Stimulated activated CD4-positive, alpha-beta T cell treated with anti-CD3 and anti-CD28 coated beads, Interleukin-4, amount 100 ng/mL, for 4 hours (primary cell): Measurements from ENCODE around the gene GAS2.
A peak's percentile ranks its signal among the peaks of the same experiment; 100 is the strongest.

Experiments used
- DNase-seq, 2 experiments: peaks; one replicate each; pipeline ENCODE4 v3.0.0-alpha.2; 2020

The GAS2 gene

DNA sequence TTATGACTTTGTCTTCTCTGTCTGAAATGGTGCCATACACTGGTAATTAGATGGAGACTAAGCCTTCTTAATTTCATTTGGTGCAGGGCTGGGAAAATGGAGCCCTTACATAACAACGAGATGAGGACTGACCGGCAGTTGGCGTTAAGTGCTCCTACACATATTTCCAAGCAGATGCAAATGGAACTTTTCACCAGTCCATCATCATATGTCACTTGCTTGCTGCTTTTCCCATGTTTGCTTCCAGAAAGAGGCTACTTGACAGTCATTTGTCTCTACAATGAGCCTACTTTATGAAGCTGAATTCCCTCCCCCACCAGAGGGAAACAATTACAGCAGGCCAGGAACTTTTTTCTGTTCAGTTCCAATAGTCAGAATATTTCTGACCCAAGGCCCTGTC, 130.6 kb downstream of the GAS2 start:
- no peak for DNase-seq

DNA sequence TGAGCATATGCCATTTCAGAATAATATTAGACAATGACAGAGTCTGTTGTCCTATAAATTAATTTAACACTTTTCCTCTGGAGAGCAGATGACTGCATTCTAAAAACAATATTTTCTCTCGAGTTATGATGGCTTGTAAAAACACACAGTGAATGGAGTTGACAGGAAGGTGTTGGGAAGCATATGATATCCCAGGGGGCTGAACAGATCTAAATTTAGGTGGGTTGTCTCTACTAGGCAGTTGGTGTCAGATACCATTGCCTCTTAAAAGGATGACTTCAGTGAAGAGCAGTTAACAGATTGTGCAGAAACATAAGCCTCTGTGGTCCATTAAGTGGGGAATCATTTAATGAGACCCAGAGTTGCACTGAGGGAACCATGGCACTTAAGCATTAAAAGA, 132.5 kb downstream of the GAS2 start:
- no peak for DNase-seq

DNA sequence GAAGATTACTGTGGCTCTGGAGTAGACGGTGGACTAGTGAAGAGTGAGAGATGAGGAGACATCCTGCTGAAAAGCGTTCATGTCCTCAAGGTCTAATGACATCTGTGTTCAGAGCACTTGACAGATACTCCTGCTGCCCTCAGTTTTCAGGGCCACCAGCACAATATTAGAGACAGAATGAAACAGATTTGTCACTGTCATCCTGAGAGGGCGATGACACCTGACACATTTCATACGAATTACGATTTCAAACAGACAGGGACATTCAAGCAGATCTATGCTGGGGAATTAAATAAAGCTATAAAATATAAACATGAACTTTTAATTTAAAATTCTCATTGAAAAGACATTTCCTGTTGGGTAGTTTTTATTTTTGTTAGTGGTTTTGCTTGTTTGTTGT, 134.1 kb downstream of the GAS2 start:
- DNase-seq, result no peak

DNA sequence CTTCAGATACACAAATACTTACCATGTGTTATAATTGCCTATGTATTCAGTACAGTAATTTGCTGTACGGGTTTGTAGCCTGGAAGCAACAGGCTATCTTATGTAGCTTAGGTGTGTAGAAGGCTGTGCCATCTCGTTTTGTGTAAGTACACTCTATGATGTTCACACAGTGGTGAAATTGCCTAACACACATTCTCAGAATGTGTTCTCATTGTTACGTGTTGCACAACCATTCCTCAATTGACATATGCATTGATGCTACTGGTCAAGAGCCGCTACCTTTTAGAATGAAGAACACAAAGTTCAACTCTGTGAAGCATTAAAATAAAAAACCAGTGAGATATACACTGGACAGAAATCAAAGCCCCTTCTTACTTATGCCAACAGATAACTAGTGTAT, 136.4 kb downstream of the GAS2 start:
- no peak for DNase-seq

DNA sequence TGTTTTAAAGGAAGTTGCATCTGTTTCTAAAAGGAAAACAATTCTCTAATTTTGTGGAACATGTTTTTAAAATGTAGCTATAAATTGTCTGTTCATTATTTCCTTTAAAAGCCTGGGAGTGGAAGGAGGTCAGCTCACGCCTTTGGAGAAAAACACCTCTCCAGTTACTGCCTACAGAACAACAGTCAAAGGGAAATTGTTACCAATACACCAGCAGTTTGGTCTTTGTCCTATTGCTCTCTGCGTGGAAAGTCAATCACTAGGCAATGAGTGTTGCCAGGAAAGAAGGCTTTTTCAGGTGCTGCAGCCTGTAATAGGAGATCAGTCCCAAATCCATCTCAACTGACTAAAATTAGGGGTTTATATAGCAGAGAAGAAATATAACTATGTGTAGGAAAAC, 141.0 kb downstream of the GAS2 start:
- DNase-seq, result no peak

DNA sequence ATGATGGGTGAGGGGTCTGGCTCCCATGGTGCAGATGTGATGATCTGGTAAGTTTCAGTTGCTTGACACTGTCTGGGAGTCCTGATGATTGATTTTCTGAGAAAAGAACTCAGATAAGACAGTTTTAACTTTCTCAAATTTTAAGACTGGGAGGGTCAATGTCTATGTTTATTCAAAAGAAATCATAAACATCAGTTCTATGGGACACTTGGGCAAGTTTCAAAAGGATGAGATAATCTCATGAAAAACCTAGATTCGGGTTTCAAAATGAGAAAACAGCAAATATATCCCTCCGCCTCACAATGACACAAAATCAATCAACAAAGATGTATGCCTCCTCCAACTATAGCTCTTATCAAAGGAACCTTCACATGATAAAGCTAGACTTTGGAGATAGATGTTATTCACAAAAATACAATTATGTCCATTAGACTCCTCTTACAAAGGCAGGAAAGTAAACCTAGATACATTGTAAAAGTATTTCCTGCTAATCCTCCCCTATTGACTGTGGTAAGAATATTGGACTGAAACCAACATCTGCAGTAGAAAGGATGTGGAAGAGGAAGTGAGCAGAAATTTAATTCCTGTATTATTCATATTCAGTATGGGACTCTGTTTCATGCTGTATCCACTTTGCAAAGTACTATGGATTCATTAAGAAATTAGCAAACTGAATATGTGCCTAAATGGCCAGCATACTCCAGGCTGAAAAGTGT, 141.6 kb downstream of the GAS2 start:
- DNase-seq, result no peak

DNA sequence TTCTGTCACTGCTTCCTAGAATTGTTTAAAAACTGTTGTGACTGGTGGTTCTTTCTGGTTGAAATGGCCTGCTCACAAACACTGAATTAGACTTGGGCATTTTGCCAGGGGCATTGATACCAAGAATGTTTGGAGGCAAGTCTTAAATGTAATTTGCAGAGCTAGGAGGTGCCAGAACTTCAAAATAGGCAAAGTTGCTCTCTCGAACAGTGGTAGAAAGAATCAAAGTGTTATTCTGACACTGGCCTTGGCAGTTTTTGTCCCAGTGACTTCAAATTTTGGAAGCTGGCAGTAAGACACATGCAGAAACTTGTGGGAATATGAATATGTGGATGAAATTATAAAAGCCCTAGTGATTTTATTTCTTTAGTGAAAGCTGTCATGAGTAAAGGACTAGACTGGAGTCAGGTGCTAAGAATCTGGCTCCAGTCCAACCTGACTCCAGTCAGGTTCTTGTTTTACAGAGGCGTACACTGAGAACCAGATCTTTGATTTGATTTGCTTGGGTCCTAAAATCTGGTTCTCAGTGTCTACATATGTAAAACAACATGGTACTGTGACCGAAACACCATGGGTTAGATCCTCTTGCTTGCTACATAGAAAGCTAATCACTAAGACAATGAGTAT, 142.3 kb downstream of the GAS2 start:
- no peak for DNase-seq

DNA sequence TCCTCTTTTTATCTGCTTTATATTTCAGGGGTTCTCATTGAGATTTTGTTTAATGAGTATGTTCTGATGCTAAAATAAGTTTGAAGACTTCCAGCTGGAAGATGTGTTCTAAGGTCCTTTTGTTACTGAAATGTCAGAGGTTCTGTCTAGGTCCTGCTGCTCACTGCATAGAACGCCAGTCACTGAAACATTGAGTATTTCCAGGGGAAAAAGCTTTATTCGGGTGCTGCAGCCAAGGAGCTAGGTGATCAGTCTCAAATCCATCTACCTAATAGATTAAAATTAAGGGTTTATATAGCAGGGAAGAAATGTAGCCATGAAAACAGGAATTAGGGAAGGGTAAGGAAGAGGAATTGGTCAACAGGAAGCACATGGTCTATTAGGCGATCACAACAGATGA, 143.5 kb downstream of the GAS2 start:
- DNase-seq, result no peak

DNA sequence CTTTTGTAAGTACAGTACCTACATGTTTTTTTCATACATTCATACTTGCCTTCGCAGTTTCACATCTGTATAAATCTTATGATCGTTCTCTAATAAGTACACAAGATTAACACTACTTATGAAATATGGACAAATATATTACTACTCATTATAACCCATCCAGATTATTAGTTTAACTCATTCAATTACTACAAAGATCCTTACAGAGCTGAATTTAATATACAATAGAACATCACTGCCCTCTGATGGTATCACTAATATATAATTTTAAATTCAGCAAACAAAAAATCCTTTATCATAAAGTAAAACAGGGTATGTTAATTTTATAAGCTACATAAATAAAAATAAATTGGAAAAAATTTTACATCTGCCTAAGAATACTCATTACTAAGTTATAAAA, 155.8 kb downstream of the GAS2 start:
- no peak for DNase-seq

DNA sequence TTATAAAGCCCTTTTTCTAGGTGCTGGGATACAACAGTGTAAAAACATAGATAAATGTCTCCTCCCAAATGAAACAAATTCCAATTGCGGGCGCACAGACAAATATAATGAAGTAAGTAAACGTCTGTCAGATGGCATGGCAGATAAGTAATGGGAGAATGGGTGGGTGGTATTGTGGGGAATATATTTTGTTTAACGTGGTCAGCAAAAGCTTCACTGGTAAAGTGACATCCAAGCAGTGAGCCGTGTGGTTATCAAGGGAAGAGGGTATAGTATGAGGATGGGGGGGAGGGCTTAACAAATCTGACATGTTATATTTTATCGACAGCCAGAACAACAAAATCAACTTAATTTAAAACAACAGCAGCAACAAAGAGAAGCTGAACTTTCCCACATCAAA, 162.0 kb downstream of the GAS2 start:
- no peak for DNase-seq

DNA sequence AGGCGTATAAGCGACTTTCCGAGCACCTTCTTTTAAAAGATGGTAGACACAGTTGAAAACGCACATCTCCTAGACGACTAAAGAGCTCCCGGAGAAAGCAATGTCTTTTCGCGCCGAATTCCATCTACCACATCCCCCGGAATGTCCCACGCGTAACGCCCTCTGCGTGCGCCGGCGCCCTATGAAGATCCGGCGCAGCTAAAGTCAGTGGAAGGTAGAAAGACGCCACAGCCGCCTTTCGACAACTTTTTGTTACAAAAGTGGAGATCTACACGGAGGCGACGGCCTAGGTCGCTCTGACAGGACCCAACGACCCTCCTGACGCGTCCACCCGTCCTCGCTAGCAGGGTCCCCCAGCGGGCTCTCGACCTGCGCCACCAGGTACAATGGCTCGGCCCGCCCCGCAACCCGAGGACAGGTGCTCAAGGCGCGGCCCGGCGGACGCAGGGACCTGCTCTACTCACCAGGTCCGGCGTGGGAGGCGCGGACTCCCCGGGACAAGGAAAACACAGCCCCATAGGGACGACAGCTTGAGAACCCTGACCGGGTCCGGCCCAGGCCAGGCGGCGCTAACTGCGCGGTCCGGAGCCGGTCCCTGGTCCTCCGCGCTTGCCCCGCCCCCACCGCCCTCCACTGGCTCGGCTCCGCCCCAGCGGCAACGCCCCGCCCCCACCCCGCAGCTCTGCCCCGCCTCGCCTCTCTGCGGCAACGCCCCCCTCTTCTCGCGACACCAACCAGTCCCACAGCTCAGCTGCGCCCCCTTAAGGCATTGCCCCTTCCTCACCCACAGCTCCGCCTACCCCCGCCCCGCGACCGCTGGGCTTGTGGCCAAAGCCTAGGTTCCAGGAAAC, 163.0 kb downstream of the GAS2 start, which contains the start of gene SVIP:
Gene SVIP, minus strand, starts transcription at position 571 of the 851 bp plus-strand sequence. Its CDS starts 53 bp downstream, at position 518.
- peak; percentile 88 to 94 for DNase-seq

DNA sequence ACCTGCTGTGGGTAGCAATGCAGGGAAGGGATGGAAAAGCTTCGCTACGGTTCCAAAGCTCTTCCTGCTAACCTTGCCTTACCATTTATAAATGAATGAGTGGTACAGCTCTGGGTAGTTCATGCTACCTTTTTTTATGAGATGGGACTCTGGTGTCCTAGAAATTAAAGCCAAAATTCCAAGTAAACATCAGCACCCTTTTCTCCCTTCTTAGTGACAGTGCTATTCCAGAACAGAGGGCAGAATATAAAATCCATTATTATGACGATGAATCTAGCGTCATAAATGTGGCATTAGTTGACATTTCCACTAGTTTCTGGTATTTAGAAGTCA, 163.6 kb downstream of the GAS2 start:
- no peak for DNase-seq

DNA sequence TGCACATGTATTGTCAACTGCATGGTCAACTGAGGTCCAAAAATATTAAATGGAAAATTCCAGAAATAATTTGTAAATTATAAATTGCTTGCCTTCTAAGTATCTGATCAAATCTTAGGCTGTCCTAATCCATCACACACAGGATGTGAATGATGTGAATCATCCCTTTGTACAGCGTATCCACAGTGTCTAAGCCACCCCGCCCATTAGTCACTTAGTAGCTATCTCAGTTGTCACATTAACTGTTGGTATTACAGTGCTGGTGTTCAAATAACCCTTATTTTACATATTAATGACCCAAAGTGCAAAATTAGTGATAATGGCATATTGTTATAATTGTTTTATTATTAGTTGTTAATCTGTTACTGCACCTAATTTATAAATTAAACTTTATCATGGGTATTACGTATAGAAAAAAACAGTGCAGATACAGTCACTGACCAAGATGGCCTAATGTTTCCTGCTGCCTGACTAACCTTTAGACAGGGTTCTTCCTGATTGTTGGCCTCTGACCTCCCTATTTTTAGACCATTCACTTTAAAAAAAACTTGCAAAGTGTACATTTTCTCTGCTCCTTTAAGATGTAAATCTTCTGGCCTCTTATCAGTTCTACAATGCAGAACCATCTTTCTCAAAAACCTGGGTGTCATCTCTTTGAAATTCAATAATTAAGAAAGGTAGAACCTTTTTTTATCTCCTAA, 166.1 kb downstream of the GAS2 start:
- DNase-seq, result no peak

DNA sequence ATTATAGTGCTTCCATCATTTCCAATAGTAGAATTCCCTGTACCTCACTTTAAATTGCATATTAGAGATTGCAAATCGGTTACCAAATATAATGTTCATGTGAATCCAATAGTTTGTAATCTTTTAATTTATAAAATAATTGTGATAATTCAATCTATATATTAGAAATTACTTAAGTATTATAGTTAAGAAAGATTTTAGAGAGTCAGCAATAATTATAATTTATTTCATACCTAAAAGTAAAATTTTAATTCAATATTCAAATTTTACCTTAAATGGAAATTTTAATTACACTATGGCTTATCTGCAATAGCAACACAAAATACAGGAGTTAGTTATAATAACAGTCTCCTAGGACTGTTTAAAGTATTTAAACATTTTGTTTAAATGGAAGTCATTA, 180.3 kb downstream of the GAS2 start:
- no peak for DNase-seq

DNA sequence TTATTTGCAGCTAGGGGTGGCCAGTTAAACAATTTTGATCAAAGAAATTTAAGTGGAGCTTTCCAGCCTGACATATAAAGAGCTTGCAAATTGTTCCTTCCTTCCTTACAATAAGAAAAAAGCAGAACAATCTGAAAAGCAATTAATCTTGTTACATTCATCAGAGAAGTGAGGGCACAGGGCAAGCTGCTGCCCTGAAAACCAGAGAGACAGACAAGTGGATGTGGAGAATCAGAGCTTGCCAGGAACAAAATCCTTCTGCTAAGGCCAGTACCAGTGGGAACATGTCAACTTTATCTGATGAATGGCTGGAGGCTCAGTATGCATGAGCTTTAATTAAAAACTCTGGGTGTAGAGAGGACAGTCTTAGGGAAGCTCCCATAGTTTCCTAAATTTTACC, 185.1 kb downstream of the GAS2 start:
- DNase-seq, result no peak

DNA sequence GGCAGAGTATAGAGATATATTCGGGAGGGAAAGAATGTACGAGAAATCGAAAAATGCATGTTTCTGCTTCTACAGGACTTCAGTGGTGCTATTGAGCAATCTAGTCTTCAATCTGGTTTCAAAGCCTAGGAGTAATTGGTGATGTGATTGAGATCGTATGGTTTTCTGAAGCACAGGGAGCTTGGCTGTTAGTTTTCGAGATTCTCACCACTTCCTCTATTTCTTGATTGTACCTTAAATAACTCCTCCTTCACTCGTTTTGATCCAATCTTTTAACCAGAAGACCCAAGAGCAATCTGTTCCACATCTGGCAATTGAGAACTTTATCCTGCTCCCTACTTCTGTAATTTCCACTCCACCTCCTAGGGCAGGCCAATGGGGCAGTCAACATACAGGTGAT, 193.3 kb downstream of the GAS2 start:
- DNase-seq, result no peak

DNA sequence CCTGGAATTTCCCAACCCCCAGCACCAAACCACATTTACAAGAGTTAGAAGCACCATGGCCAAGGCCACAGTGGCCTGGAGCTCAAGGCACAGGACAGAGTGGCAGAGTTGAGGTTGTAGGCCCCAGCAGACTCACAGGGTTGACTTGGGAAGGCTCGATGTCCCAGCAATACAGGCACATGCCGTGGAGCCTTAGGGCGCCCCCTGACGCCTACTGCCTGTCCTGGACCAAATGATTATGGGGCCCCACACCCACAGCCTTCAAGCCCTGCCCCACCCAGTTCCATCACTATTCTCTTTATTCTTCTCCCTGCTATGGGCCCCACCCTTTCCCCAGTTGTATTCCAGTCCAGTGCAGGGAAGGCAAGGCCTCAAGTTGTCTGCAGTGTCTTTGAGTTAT, 193.8 kb downstream of the GAS2 start, which contains the start of gene CCDC179:
Gene CCDC179, minus strand, starts transcription at position 234 of the 400 bp plus-strand sequence. Its CDS starts 53 bp downstream, at position 181.
- no peak for DNase-seq
